ENCODE measurements around the gene ASB7. TPM values are rescaled to one million over a fixed set of nuclear protein-coding genes. Genes with fewer than 3 reads are reported as not detected.

The ASB7 gene
- total RNA-seq, 1 donor, result 13.8 TPM

DNA sequence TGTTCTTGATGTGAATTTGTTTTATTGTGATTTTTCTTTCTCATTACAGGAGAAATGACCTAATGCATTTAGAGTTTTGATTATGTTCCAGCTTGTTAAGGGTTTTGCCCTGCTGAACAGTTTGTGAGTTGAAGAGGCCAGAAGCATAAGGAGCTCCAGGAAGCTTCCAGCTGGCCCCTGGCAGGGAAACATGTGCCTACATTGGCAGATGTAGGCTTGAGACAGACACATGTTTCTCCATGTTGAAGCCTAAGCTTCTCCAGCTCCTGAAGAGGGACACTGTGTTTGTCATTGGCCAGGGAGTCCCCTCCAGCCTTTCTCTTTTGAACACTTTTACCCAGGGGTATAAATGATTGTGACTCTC, 88.4 kb downstream of the ASB7 start:
- TF ChIP-seq, protein P1, sequence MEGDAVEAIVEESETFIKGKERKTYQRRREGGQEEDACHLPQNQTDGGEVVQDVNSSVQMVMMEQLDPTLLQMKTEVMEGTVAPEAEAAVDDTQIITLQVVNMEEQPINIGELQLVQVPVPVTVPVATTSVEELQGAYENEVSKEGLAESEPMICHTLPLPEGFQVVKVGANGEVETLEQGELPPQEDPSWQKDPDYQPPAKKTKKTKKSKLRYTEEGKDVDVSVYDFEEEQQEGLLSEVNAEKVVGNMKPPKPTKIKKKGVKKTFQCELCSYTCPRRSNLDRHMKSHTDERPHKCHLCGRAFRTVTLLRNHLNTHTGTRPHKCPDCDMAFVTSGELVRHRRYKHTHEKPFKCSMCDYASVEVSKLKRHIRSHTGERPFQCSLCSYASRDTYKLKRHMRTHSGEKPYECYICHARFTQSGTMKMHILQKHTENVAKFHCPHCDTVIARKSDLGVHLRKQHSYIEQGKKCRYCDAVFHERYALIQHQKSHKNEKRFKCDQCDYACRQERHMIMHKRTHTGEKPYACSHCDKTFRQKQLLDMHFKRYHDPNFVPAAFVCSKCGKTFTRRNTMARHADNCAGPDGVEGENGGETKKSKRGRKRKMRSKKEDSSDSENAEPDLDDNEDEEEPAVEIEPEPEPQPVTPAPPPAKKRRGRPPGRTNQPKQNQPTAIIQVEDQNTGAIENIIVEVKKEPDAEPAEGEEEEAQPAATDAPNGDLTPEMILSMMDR (IDR thresholded peaks at IDR 0.05; ENCODE audit: insufficient read depth, low read depth, low read length), result no peak
- H3K4me3 ChIP-seq (ENCODE audit: low read depth, low read length), result no peak overlapping the region
- DNase-seq (ENCODE audit: low read depth), result no peak

DNA sequence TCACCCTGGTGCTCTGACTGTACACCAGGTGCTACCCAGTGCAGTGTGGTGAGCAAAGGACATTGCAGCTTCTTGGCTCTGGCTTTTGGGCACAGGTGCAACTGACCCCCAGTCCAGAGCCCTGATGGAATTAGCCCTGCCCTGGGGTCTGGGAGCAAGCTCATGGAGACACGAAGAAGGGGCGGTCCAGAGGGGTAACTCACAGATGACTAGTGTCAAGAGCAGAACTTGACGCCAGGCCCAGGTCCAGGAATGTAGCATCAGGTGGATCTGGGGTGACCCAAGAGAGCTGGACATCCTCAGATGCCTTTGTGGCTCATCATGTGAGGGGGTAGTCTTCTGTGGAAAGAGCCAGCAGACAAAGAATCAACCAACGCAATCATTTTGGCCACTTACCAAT, 88.9 kb downstream of the ASB7 start:
- TF ChIP-seq, protein P1 (IDR thresholded peaks at IDR 0.05; ENCODE audit: insufficient read depth, low read depth, low read length), result no peak
- DNase-seq (ENCODE audit: low read depth), result no peak
- no peak overlapping the region for H3K4me3 ChIP-seq (ENCODE audit: low read depth, low read length)

- TF ChIP-seq, protein P1 (IDR thresholded peaks at IDR 0.05; ENCODE audit: insufficient read depth, low read depth, low read length), result no peak
- DNase-seq (ENCODE audit: low read depth), result peak; percentile 36
- H3K4me3 ChIP-seq (ENCODE audit: low read depth, low read length), result no peak overlapping the region
These were observed 89.9 kb downstream of the ASB7 start for GRCh38 chr15:100692246-100692645.

GRCh38 chr15:100692671-100693070, 90.3 kb downstream of the ASB7 start:
- TF ChIP-seq, protein P1 (IDR thresholded peaks at IDR 0.05; ENCODE audit: insufficient read depth, low read depth, low read length), result no peak
- no peak overlapping the region for H3K4me3 ChIP-seq (ENCODE audit: low read depth, low read length)
- DNase-seq (ENCODE audit: low read depth), result no peak

- no peak for DNase-seq (ENCODE audit: low read depth)
- no peak overlapping the region for H3K4me3 ChIP-seq (ENCODE audit: low read depth, low read length)
- TF ChIP-seq, protein P1 (IDR thresholded peaks at IDR 0.05; ENCODE audit: insufficient read depth, low read depth, low read length), result no peak
These were observed 91.1 kb downstream of the ASB7 start for GRCh38 chr15:100693451-100693850.

DNA sequence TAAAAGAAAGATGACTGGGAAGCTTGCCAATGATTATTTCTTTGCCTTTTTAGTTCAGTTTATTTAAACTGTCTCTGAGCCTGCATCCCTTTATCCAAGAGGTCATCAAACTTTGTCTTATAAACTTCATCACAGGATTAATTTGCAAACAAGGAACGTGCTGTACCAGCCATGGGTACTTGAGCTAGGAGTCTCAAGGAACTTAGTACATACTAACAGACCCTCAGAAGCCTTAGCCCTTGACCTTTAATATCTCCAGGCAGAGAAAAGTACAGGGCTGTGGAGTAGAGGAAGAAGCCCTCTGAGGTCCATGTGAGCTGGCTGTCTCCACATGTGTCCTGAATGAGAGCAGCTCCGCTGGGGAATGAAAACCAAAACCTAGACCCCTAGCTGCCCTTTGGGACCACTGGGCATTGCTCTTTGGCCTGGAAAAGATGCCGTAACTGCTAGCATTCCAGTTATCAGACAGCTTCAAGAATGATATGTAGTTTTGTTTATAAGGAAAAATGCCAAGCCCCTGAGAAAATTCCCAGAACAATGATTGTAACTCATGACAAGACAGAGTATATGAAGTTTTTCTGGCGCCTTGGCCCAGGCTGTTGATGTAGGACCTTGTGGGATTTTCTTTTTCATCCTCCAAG, 92.1 kb downstream of the ASB7 start:
- H3K4me3 ChIP-seq (ENCODE audit: low read depth, low read length), result no peak overlapping the region
- DNase-seq (ENCODE audit: low read depth), result peak; percentile 97
- TF ChIP-seq, protein P1 (IDR thresholded peaks at IDR 0.05; ENCODE audit: insufficient read depth, low read depth, low read length), result no peak

DNA sequence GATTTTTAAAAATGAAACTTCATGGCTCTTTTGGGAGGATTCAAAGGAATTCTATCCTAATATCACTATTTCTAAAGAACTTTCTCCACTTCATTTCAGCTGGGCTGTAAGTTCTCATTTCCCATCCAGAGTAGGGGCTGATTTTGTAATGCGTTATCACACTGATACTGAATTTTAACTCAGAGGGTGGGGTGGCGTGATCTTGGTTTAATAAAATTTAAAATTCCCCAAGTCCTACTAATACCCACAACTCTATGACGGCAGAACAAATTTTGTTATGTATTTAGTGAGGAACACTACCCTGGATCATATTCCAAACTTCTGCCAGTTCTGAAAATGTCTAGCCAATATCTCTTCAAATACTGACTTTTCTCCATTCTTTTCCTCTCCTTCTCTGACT, 92.7 kb downstream of the ASB7 start:
- peak; percentile 75 for DNase-seq (ENCODE audit: low read depth)
- TF ChIP-seq, protein P1 (IDR thresholded peaks at IDR 0.05; ENCODE audit: insufficient read depth, low read depth, low read length), result no peak
- no peak overlapping the region for H3K4me3 ChIP-seq (ENCODE audit: low read depth, low read length)

All from fibroblast of villous mesenchyme (primary cell).